Effector CD4-positive, alpha-beta T cell (primary cell): ENCODE results near the gene DCTN5.
A peak's percentile ranks its signal among the peaks of the same experiment; 100 is the strongest.

Source experiments
- DNase-seq: peaks from one replicate; pipeline ENCODE4 v3.0.0-alpha.2; 2020

Gene DCTN5

GRCh38 chr16:23666571-23667354 lies 25.5 kb downstream of the DCTN5 start:
- DNase-seq, result no peak

- DNase-seq, result no peak
Measured at GRCh38 chr16:23667355-23667659, 26.0 kb downstream of the DCTN5 start.

GRCh38 chr16:23668225-23668624 lies 27.0 kb downstream of the DCTN5 start:
- DNase-seq, result no peak

- DNase-seq, result no peak
Measured at GRCh38 chr16:23668873-23669272, 27.6 kb downstream of the DCTN5 start.

- no peak for DNase-seq
Measured at GRCh38 chr16:23670137-23670776, 29.0 kb downstream of the DCTN5 start.

GRCh38 chr16:23673971-23674614 lies 32.8 kb downstream of the DCTN5 start:
- no peak for DNase-seq

- no peak for DNase-seq
Measured at GRCh38 chr16:23676924-23677480, 35.7 kb downstream of the DCTN5 start.

GRCh38 chr16:23678430-23679273 lies 37.4 kb downstream of the DCTN5 start, which contains the start of gene PLK1:
PLK1 (plus strand) TSS chr16:23678889; CDS start chr16:23678933, 44 bp downstream.
- peak; percentile 58 for DNase-seq

- no peak for DNase-seq
Measured at GRCh38 chr16:23679274-23679985, 38.2 kb downstream of the DCTN5 start.

GRCh38 chr16:23679986-23680336 lies 38.7 kb downstream of the DCTN5 start:
- no peak for DNase-seq

- DNase-seq, result no peak
Measured at GRCh38 chr16:23682181-23682580, 40.9 kb downstream of the DCTN5 start.

- DNase-seq, result no peak
Measured at GRCh38 chr16:23683487-23683886, 42.2 kb downstream of the DCTN5 start.

GRCh38 chr16:23687034-23687808 lies 46.0 kb downstream of the DCTN5 start:
- DNase-seq, result no peak

- no peak for DNase-seq
Measured at GRCh38 chr16:23689442-23690187, 48.3 kb downstream of the DCTN5 start.

- no peak for DNase-seq
Measured at GRCh38 chr16:23690771-23691482, 49.7 kb downstream of the DCTN5 start.

GRCh38 chr16:23691483-23692189 lies 50.4 kb downstream of the DCTN5 start:
- DNase-seq, result no peak

GRCh38 chr16:23692190-23692837 lies 51.0 kb downstream of the DCTN5 start:
- DNase-seq, result no peak

- no peak for DNase-seq
Measured at GRCh38 chr16:23694265-23694643, 53.0 kb downstream of the DCTN5 start.
